Left lung (tissue), 10 donors: ENCODE data around the gene SLC7A11. TPM values are rescaled to one million over a fixed set of nuclear protein-coding genes. Genes with fewer than 3 reads are reported as not detected.
"Not testable (repeated sequence)": the region's sequence is repeated elsewhere in the genome, so short reads cannot be mapped to it uniquely, and the experiment has no call there.

Experiments used
- ATAC-seq: fragments of 200-7000 bp; cut with Tn5 transposase; one replicate; pipeline ENCODE4 v1.9.1; 2020; ENCODE audit warnings: moderate library complexity
- DNase-seq, 4 donors: peaks; one replicate each; pipeline ENCODE4 v3.0.0-alpha.2; 2013 to 2020
- H3K27ac ChIP-seq, 2 donors: fragments of 200-600 bp; sonication (generic) in 1 of 2; one replicate each; pipeline versions ENCODE4 v1.5.0 to v1.8.0; 2020 to 2021
- H3K27me3 ChIP-seq, 2 donors: fragments of 200-600 bp; sonication (generic) in 1 of 2; one replicate each; pipeline versions ENCODE4 v1.5.0 to v1.8.0; 2020 to 2021
- H3K36me3 ChIP-seq, 2 donors: fragments of 200-600 bp; sonication (generic) in 1 of 2; one replicate each; pipeline versions ENCODE4 v1.5.0 to v1.8.0; 2020 to 2021
- H3K4me1 ChIP-seq, 2 donors: fragments of 200-600 bp; one replicate each; pipeline ENCODE4 v1.8.0; 2021
- H3K4me3 ChIP-seq, 2 donors: fragments of 200-600 bp; sonication (generic) in 1 of 2; one replicate each; pipeline versions ENCODE4 v1.5.0 to v1.8.0; 2020 to 2021; ENCODE audit warnings: mild to moderate bottlenecking in 1 of 2
- H3K9me3 ChIP-seq, 2 donors: fragments of 200-600 bp; sonication (generic) in 1 of 2; one replicate each; pipeline versions ENCODE4 v1.5.0 to v1.8.0; 2020 to 2021
- intact Hi-C, 2 donors: fragments of 100-400 bp; cut with DNase I; formaldehyde crosslinking; loops; one replicate each; pipeline versions ENCODE4 v1.11.2 to v1.14.2; 2022
- polyA plus RNA-seq, 6 donors: library from polyadenylated mRNA; unstranded; fragments of 120-200 nt; gene quantifications; one replicate each; pipeline ENCODE4 v1.2.1, GENCODE V29; 2013; ENCODE audit not compliant: insufficient read length in 6 of 6
- total RNA-seq, 2 donors: library from RNA; stranded (reverse); fragmentation: NEBNext Ultra II Directional; extraction: Animal tissue kit (Norgen Biotek cat#: 25700); gene quantifications; one replicate each; pipeline ENCODE4 v1.2.1, GENCODE V29; 2021
- TF ChIP-seq, protein P1 (sequence below), 2 donors: fragments of 200-600 bp; sonication (generic) in 1 of 2; IDR thresholded peaks; one replicate each; pipeline versions ENCODE4 v1.5.0 to v1.8.0; 2021; ENCODE audit warnings: antibody characterized with exemption in 2 of 2
- donor health status: DM: no; HTN: yes; CAD: no.
- donor health status: DM: no; HTN: no; CAD: no.

The SLC7A11 gene
- total and polyA plus RNA-seq, 8 donors: 0.61 to 13.2 (median 0.90) TPM

- TF ChIP-seq, protein P1, sequence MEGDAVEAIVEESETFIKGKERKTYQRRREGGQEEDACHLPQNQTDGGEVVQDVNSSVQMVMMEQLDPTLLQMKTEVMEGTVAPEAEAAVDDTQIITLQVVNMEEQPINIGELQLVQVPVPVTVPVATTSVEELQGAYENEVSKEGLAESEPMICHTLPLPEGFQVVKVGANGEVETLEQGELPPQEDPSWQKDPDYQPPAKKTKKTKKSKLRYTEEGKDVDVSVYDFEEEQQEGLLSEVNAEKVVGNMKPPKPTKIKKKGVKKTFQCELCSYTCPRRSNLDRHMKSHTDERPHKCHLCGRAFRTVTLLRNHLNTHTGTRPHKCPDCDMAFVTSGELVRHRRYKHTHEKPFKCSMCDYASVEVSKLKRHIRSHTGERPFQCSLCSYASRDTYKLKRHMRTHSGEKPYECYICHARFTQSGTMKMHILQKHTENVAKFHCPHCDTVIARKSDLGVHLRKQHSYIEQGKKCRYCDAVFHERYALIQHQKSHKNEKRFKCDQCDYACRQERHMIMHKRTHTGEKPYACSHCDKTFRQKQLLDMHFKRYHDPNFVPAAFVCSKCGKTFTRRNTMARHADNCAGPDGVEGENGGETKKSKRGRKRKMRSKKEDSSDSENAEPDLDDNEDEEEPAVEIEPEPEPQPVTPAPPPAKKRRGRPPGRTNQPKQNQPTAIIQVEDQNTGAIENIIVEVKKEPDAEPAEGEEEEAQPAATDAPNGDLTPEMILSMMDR (IDR thresholded peaks at IDR 0.05): no peak
- Histone ChIP-seq H3K4me1 (peaks cover 0 to 9% of the 10 kb centered on the region in 2 donors), H3K27ac (peak overlapping the region in 1 of 2 donors; percentile 3), H3K27me3 (no peaks in the 10 kb centered on the region), H3K9me3 (no peaks in the 10 kb centered on the region), H3K36me3 (no peaks in the 10 kb centered on the region), H3K4me3 (no peak overlapping the region)
- intact Hi-C loops: no loop called here
- peak; percentile 23 for ATAC-seq
- DNase-seq: peak in 1 of 4 donors; percentile 27
Observed at GRCh38 chr4:138222046-138222445, 20.1 kb downstream of the SLC7A11 start.

- no peak overlapping the region for H3K27ac ChIP-seq
- intact Hi-C loops: no loop called here
- no peaks in the 10 kb centered on the region for H3K27me3 ChIP-seq
- peaks cover 0 to 9% of the 10 kb centered on the region in 2 donors for H3K4me1 ChIP-seq
- no peak overlapping the region for H3K4me3 ChIP-seq
- no peak for DNase-seq
- TF ChIP-seq, protein P1 (IDR thresholded peaks at IDR 0.05): no peak
- no peak for ATAC-seq
- no peaks in the 10 kb centered on the region for H3K36me3 ChIP-seq
- no peaks in the 10 kb centered on the region for H3K9me3 ChIP-seq
Observed at GRCh38 chr4:138218976-138219375, 23.2 kb downstream of the SLC7A11 start.

DNA sequence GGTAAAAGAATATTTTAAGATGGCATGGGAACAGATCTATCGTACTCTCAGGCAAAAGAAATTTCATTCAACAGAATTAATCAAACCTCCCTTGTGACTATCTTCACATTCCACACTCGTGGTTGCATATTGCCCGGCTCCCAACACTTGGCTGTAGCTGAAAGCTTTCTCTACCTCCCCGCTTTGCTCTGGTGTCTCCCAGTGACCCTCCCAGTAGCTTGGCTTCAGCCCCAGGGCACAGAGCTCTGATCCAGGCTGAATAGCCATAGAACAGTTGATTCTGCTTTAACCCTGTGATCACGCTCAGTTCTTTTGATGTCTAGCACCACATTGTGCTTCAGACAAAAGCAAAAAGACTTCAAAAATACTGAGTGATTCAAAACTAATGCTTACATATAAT is 24.6 kb downstream of the SLC7A11 start:
- Histone ChIP-seq H3K27ac (no peak overlapping the region), H3K4me1 (peaks cover 0 to 9% of the 10 kb centered on the region in 2 donors), H3K36me3 (no peaks in the 10 kb centered on the region), H3K9me3 (no peaks in the 10 kb centered on the region), H3K27me3 (no peaks in the 10 kb centered on the region), H3K4me3 (no peak overlapping the region)
- TF ChIP-seq, protein P1 (IDR thresholded peaks at IDR 0.05): no peak
- no peak for DNase-seq
- ATAC-seq: no peak
- intact Hi-C loops: no loop called here

GRCh38 chr4:138216272-138216867 is 25.8 kb downstream of the SLC7A11 start:
- H3K27me3 ChIP-seq: no peaks in the 10 kb centered on the region
- DNase-seq: no peak
- no peak overlapping the region for H3K27ac ChIP-seq
- H3K4me1 ChIP-seq: no peaks in the 10 kb centered on the region
- H3K36me3 ChIP-seq: no peaks in the 10 kb centered on the region
- no peak for ATAC-seq
- intact Hi-C loops: no loop called here
- TF ChIP-seq, protein P1 (IDR thresholded peaks at IDR 0.05): no peak
- no peak overlapping the region for H3K4me3 ChIP-seq
- no peaks in the 10 kb centered on the region for H3K9me3 ChIP-seq

DNA sequence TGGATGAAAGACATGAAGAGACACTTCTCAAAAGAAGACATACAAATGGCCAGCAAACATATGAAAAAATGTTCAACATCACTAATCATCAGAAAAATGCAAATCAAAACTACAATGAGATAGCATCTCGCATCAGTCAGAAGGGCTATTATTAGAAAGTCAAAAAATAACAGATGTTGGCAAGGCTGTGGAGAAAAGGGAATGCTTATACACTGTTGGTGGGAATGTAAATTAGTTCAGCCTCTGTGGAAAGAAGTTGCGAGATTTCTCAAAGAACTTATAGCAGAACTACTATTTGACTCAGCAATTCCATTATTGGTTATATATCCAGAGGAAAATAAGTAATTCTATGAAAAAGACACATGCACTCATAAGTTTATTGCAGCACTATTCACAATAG is 31.6 kb downstream of the SLC7A11 start:
- H3K4me3 ChIP-seq, ATAC-seq, H3K9me3 ChIP-seq, DNase-seq, H3K27ac ChIP-seq, H3K36me3 ChIP-seq, H3K27me3 ChIP-seq, H3K4me1 ChIP-seq, intact Hi-C loops: not testable (repeated sequence)

- H3K27ac ChIP-seq: no peak overlapping the region
- H3K9me3 ChIP-seq: no peaks in the 10 kb centered on the region
- no peaks in the 10 kb centered on the region for H3K27me3 ChIP-seq
- no peaks in the 10 kb centered on the region for H3K4me1 ChIP-seq
- H3K4me3 ChIP-seq: no peak overlapping the region
- ATAC-seq: no peak
- TF ChIP-seq, protein P1 (IDR thresholded peaks at IDR 0.05): no peak
- no peak for DNase-seq
- intact Hi-C loops: no loop called here
- H3K36me3 ChIP-seq: no peaks in the 10 kb centered on the region
Observed at GRCh38 chr4:138209094-138209493, 33.1 kb downstream of the SLC7A11 start.
